ENCODE results near the gene EFCAB13. TPM values are rescaled to one million over a fixed set of nuclear protein-coding genes. Genes with fewer than 3 reads are reported as not detected.

Gene EFCAB13
- total RNA-seq, 1 experiment from 2014 or later = 1.4 TPM

- H3K27me3 Mint-ChIP-seq (ENCODE audit: insufficient read depth, unreplicated experiment) = no peaks in the 10 kb centered on the region
- H3K4me1 Mint-ChIP-seq (ENCODE audit: insufficient read depth, unreplicated experiment) = no peaks in the 10 kb centered on the region
- no peaks in the 10 kb centered on the region for H3K9me3 Mint-ChIP-seq (ENCODE audit: unreplicated experiment)
- BruUV-seq (replicated peaks) = no TSS peak
- ChIA-PET POLR2A (no interaction called here), CTCF (no interaction called here)
- no peaks in the 10 kb centered on the region for H3K36me3 Mint-ChIP-seq (ENCODE audit: insufficient read depth, unreplicated experiment)
- DNase-seq (ENCODE audit: unreplicated experiment) = no peak
- TF ChIP-seq CTCF (IDR thresholded peaks at IDR 0.05; ENCODE audit: unreplicated experiment) = no peak
- H3K27ac Mint-ChIP-seq (ENCODE audit: low read depth, unreplicated experiment) = no peak overlapping the region
- no peak overlapping the region for H3K4me3 Mint-ChIP-seq (ENCODE audit: unreplicated experiment)
- intact Hi-C loops (cut with micrococcal nuclease) = no loop called here
Measured at GRCh38 chr17:47400333-47400732, 76.6 kb downstream of the EFCAB13 start.

- no TSS peak for BruUV-seq (replicated peaks)
- H3K36me3 Mint-ChIP-seq (ENCODE audit: insufficient read depth, unreplicated experiment) = no peaks in the 10 kb centered on the region
- H3K4me1 Mint-ChIP-seq (ENCODE audit: insufficient read depth, unreplicated experiment) = no peaks in the 10 kb centered on the region
- ChIA-PET POLR2A (no interaction called here), CTCF (no interaction called here)
- intact Hi-C loops (cut with micrococcal nuclease) = no loop called here
- no peak overlapping the region for H3K4me3 Mint-ChIP-seq (ENCODE audit: unreplicated experiment)
- no peaks in the 10 kb centered on the region for H3K27me3 Mint-ChIP-seq (ENCODE audit: insufficient read depth, unreplicated experiment)
- H3K27ac Mint-ChIP-seq (ENCODE audit: low read depth, unreplicated experiment) = no peak overlapping the region
- no peaks in the 10 kb centered on the region for H3K9me3 Mint-ChIP-seq (ENCODE audit: unreplicated experiment)
- TF ChIP-seq CTCF (IDR thresholded peaks at IDR 0.05; ENCODE audit: unreplicated experiment) = no peak
- DNase-seq (ENCODE audit: unreplicated experiment) = no peak
Measured at GRCh38 chr17:47401100-47401499, 77.3 kb downstream of the EFCAB13 start.

GRCh38 chr17:47404006-47404405 lies 80.3 kb downstream of the EFCAB13 start:
- no peak for TF ChIP-seq CTCF (IDR thresholded peaks at IDR 0.05; ENCODE audit: unreplicated experiment)
- intact Hi-C loops (cut with micrococcal nuclease) = no loop called here
- BruUV-seq (replicated peaks) = no TSS peak
- H3K4me1 Mint-ChIP-seq (ENCODE audit: insufficient read depth, unreplicated experiment) = no peaks in the 10 kb centered on the region
- H3K27me3 Mint-ChIP-seq (ENCODE audit: insufficient read depth, unreplicated experiment) = no peaks in the 10 kb centered on the region
- H3K27ac Mint-ChIP-seq (ENCODE audit: low read depth, unreplicated experiment) = no peak overlapping the region
- H3K4me3 Mint-ChIP-seq (ENCODE audit: unreplicated experiment) = no peak overlapping the region
- ChIA-PET POLR2A (interaction anchor here (0.7 kb wide), 1 partner anchor 63 kb away, joined by 3 read pairs; no protein-coding TSS in a partner anchor), CTCF (no interaction called here)
- H3K9me3 Mint-ChIP-seq (ENCODE audit: unreplicated experiment) = no peaks in the 10 kb centered on the region
- no peaks in the 10 kb centered on the region for H3K36me3 Mint-ChIP-seq (ENCODE audit: insufficient read depth, unreplicated experiment)
- no peak for DNase-seq (ENCODE audit: unreplicated experiment)

GRCh38 chr17:47404875-47405274 lies 81.1 kb downstream of the EFCAB13 start:
- H3K27me3 Mint-ChIP-seq (ENCODE audit: insufficient read depth, unreplicated experiment) = no peaks in the 10 kb centered on the region
- DNase-seq (ENCODE audit: unreplicated experiment) = no peak
- ChIA-PET POLR2A (no interaction called here), CTCF (no interaction called here)
- TF ChIP-seq CTCF (IDR thresholded peaks at IDR 0.05; ENCODE audit: unreplicated experiment) = no peak
- no peaks in the 10 kb centered on the region for H3K9me3 Mint-ChIP-seq (ENCODE audit: unreplicated experiment)
- H3K4me1 Mint-ChIP-seq (ENCODE audit: insufficient read depth, unreplicated experiment) = no peaks in the 10 kb centered on the region
- H3K27ac Mint-ChIP-seq (ENCODE audit: low read depth, unreplicated experiment) = no peak overlapping the region
- no peaks in the 10 kb centered on the region for H3K36me3 Mint-ChIP-seq (ENCODE audit: insufficient read depth, unreplicated experiment)
- BruUV-seq (replicated peaks) = no TSS peak
- intact Hi-C loops (cut with micrococcal nuclease) = no loop called here
- H3K4me3 Mint-ChIP-seq (ENCODE audit: unreplicated experiment) = no peak overlapping the region

Measured in MCF 10A (cell line).